HCT116 (cell line): ENCODE results near the gene ST7.

Source experiments
- CTCF ChIP-seq, 3 experiments: fragments of 200-600 bp in 1 of 3; sonication (generic) in 1 of 3; IDR thresholded peaks in 2 of 3; conservative IDR thresholded peaks in 1 of 3; 2 replicates each; pipeline ENCODE4 v1.5.1; 2012 to 2017; ENCODE audit warnings: low read depth in 2 of 3, low read length in 2 of 3, antibody characterized with exemption in 1 of 3, borderline replicate concordance in 1 of 3, control low read depth in 1 of 3, mild to moderate bottlenecking in 1 of 3, mixed read lengths in 1 of 3, mixed run types in 1 of 3, moderate library complexity in 1 of 3; ENCODE audit not compliant: insufficient read depth in 1 of 3
- FOSL1 ChIP-seq: IDR thresholded peaks from 2 replicates; pipeline ENCODE4 v1.6.1; 2012; ENCODE audit warnings: low read depth
- POLR2A ChIP-seq: IDR thresholded peaks from 2 replicates; pipeline ENCODE4 v1.7.0; 2011; ENCODE audit warnings: borderline replicate concordance; ENCODE audit not compliant: insufficient read depth, insufficient read length; ENCODE audit errors: extremely low read depth
- REST ChIP-seq: IDR thresholded peaks from 2 replicates; pipeline ENCODE4 v1.6.1; 2012; ENCODE audit warnings: low read depth

GRCh38 chr7:117008886-117009531, 55.7 kb downstream of the ST7 start:
- TF ChIP-seq POLR2A (no peak), REST (no peak), CTCF (IDR thresholded peaks at IDR 0.05 in 2 of 3, conservative IDR thresholded peaks at IDR 0.05 in 1 of 3; ENCODE audit: borderline replicate concordance in 1 of 3, insufficient read depth in 1 of 3, low read depth in 2 of 3, low read length in 2 of 3) (no peak), FOSL1 (no peak)
